ENCODE measurements around the gene A2M. TPM values are rescaled to one million over a fixed set of nuclear protein-coding genes. Genes with fewer than 3 reads are reported as not detected.

The A2M gene
- total RNA-seq, 1 donor from 2014 or later = 942 TPM

DNA sequence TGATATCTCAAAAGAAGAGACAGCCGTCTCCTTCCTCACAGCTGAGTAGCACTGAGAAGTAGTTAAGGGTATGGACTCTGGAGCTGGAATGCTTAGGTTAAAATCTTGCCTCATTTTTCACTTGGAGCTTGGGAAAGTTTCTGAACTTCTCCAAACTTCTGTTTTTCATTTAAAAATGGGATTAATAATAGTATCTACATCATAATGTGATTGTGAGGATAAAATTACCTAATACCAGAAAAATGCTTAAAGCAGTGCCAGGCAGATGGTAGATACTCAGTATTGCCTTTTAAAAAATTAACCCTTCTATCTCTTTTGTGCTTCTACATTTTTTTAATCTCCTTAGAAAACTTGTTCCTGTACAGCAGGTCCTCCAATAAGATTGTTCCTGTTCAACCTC, 63.1 kb downstream of the A2M start:
- DNase-seq (ENCODE audit: low spot score) = no peak
- intact Hi-C loops (cut with DNase I) = no loop called here
- no peak for ATAC-seq

DNA sequence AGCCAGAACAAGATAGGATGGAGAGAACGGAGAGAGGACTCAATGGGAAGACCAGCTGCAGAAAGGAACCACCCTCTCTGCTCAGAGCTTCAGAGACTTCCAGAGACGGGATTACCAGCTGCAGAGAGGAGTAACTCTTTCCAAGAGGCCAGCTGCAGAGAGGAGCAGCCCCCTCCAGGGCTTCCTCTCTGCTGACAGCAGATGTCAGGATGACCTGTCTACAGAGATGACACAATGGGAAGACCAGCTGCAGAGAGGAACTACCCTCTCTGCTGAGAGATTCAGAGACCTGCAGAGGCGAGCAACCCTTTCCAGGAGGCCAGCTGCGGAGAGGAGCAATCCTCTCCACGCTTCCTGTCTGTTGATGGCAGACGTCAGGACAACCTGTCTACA, 64.6 kb downstream of the A2M start:
- intact Hi-C loops (cut with DNase I) = no loop called here
- DNase-seq (ENCODE audit: low spot score) (no peak), ATAC-seq (no peak)

DNA sequence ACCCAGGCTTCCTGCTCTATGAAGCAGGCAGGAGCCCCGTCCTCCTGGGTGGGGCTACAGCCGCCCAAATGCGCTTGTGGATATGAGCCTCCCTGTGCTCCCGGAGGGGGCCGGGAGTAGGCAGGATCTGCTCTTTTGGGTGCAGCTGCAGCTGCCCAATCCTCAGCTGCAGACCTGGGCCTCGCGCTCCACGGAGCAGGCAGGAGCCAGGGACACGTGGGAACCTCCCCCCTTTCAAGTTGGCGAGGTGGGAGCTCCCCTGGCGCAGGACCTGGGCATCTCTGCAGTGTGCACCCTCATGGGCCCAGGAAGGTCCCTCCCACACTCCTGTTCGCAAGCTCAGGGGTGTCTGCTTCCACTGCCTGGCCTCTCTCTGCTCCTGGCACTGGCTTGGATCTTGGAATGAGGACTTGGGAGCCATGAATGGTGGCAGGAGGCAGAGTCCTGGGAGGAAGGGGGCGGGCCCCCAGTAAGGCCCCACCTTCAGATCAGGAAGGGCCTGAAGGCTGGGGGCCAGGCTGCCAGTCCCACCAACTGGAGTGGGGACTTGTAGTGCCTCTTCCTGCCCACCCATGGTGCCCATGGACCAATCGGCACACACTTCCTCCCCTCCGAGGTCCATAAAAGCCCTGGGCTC, 65.1 kb downstream of the A2M start:
- ATAC-seq (peak; percentile 10), DNase-seq (ENCODE audit: low spot score) (no peak)
- intact Hi-C loops (cut with DNase I) = no loop called here

DNA sequence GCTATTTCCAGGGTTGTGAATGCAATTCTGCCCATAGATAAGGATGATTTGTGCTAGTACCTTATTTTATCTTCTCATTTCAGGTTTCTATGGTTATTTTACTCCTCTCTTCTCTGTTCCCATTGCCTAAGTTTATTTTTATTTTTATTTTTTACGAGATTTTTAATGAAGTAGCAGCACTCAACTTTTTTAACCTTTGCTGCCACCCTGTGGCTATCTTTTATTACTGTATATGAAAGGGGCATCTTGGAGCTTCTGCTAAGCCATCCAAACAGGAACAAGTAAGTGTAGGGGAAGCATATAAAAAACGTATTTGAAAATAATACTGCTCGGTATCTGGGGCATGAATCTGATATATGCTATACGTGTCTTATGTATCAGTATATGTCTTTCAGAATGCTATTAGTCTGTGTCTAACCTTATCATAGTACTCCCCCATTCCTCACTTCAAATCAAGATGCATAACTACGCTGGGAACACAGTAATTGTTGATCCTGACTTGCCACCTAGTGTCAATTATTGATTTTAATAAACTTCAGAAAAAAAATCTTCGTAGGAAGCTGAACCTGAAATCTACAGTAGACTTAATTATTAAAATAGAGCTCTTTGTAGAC, 66.1 kb downstream of the A2M start:
- peak; percentile 57 for ATAC-seq
- intact Hi-C loops (cut with DNase I) = loop anchor here (10.0 kb wide), 1 partner anchor 395 kb away; no protein-coding TSS in a partner anchor
- no peak for DNase-seq (ENCODE audit: low spot score)

DNA sequence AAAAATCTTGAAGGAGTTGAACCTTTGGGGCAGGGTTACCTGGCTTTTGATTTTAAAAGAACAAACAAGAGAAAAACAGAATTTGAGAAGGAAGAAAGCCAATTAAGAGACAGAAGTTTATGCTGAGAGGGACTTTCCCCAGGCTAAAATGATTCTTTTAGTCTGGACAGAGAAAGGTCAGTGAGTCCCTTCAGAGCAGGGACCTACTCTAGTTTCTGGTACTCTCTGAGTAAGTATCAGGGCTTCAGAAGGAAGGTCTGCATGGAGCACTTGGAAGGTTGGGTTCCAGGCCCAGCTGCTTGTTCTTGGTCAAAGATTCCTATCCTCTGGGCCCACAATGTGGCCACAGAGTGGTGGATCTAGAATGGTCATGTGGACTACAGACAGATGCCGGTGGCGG, 66.8 kb downstream of the A2M start:
- ATAC-seq = no peak
- no peak for DNase-seq (ENCODE audit: low spot score)
- intact Hi-C loops (cut with DNase I) = loop anchor here (10.0 kb wide), 1 partner anchor 394 kb away; no protein-coding TSS in a partner anchor

DNA sequence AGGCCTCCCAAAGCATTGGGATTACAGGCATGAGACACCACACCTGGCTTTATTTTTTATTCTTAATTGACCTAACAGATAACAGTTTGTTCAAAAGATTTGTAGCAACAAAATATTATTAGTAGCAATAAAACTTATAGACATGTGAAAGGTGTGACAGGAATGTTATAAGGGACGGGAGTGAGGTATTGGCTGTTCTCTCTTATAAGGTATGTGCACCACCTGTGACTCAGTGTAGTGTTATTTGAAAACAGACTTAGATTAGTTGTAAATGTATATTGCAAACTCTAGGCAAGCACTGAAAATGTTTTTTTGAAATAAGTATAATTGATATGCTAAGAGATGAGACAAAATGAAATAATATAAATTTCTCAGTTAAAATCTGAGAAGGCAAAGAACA, 68.6 kb downstream of the A2M start:
- ATAC-seq (no peak), DNase-seq (ENCODE audit: low spot score) (no peak)
- intact Hi-C loops (cut with DNase I) = loop anchor here (10.0 kb wide), 1 partner anchor 392 kb away; no protein-coding TSS in a partner anchor

DNA sequence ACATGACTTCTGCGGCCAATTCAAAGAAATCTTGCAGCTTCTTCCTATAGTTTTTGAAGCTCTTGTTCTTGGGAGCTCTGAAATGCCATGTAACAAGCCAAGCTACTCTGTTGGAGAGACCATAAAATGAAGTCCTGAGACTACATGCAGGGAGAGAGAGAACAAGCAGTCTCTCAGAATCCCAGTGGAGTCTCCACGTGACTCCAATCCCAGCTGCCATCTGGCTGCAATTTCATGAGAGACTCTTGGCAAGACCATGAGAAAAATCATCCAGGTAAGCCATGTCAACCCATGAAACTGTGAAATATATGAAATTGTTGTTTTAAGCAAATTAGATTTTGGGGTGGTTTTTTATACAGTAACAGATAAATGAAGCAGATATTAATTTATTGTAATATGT, 72.0 kb downstream of the A2M start:
- intact Hi-C loops (cut with DNase I) = loop anchor here (10.0 kb wide), 1 partner anchor 389 kb away; no protein-coding TSS in a partner anchor
- ATAC-seq (no peak), DNase-seq (ENCODE audit: low spot score) (no peak)

DNA sequence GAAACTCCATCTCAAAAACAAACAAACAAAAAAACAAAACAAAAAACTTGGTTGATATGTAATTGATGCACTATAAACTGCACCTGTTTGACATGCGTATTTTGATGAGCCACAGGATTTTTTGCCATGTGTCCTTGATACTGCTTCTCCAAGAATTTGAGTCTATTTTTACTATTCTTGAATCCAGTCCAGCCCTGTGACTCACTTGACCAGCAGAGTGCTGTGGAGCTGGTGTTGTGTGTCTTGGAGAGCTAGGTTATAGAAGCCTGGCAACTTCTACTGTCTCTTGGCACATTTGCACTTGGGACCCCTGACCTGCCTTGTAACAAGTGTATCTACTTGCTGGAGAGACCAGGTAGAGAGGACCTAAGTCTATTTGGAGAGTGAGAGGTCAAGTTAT, 74.4 kb downstream of the A2M start:
- ATAC-seq = no peak
- DNase-seq (ENCODE audit: low spot score) = no peak
- intact Hi-C loops (cut with DNase I) = loop anchor here (10.0 kb wide), 1 partner anchor 387 kb away; no protein-coding TSS in a partner anchor

DNA sequence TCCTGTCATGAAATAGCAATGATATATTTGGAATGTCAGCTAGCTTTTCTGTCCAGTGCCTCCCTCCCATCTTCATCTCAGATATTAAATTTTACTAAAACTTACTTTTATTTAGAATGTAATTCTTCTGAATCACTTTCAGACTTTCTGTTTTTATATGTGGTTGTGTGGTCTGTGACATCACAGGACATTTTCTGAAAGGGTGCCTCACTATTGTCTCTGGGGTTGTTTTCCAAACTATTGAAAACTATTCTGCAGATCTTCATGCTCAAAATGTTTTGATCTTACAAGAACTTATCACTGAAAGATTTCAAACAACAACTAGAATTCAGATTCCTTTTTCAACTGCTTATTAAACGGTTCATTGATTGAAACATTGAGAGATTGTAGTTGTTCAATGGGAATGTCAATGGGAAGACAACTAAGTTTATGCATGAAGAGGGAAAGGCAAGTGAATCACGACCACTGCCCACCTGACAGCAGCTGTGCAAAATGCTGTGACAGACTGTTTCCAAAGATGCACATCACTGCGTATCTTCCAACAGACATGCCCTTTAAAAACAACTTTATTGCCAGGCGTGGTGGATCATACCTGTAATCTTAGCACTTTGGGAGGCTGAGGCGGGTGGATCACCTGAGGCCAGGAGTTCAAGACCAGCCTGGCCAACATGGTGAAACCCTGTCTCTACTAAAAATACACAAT, 75.1 kb downstream of the A2M start:
- intact Hi-C loops (cut with DNase I) = loop anchor here (10.0 kb wide), 1 partner anchor 386 kb away; no protein-coding TSS in a partner anchor
- DNase-seq (ENCODE audit: low spot score) = no peak
- ATAC-seq = no peak

DNA sequence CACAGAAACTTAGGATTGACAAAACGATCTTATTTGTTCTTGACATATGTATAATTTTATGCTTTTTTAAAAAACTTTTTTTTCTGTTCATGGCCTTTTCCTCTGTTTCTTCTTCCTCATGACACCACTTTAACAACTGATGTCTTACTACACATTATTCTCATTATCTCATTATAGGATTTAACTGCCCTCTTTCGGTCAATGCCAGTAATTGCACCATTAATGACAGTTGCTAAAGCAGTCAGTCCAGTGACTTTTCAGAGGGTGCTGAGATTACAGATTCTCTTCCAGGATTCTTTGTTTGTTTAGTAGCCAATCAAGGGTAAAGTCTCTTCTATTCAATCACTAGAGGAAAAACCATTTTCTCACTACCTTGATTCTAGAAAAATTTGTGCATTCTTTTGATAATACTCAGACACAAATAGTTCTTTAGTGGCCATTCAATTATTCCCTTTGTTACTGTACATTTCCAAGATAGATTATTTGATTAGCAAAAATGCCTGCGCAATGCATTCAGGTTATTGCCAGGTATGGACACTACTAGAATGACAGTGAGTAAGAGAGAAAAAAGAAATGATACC, 76.2 kb downstream of the A2M start:
- intact Hi-C loops (cut with DNase I) = no loop called here
- DNase-seq (ENCODE audit: low spot score) (no peak), ATAC-seq (peak; percentile 79)

DNA sequence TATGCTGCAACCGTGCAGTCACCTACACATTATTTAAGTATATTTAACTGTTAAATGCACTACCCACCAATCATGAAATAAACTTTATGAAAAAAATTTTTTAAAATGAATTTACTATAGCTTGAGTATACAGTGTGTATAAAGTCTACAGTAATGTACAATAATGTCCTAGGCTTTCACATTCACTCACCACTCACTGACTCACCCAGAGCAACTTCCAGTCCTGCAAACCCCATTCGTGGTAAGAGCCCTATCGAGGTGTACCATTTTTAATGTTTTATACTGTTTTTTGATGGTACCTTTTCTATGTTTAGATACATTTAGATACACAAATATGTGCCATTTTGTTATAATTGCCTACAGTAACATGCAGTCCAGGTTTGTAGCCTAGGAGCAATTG, 78.3 kb downstream of the A2M start:
- intact Hi-C loops (cut with DNase I) = no loop called here
- DNase-seq (ENCODE audit: low spot score) (no peak), ATAC-seq (no peak)

DNA sequence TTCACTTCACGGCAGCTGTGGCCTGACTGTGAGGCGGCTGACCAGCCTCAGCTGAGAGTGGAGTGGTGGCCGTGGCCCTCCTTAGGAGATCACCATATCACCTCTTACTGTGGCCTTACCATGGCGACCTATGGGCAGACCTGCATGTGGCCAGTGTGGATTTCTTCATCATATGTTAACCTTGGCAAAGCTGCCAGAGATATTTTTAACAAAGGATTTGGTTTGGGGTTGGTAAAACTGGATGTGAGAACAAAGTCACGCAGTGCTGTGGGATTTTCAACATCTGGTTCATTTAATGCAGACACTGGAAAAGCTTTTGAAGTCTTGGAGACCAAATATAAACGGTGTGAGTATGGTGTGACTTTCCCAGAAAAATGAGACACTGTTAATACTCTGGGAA, 79.5 kb downstream of the A2M start:
- intact Hi-C loops (cut with DNase I) = no loop called here
- no peak for DNase-seq (ENCODE audit: low spot score)
- ATAC-seq = no peak

DNA sequence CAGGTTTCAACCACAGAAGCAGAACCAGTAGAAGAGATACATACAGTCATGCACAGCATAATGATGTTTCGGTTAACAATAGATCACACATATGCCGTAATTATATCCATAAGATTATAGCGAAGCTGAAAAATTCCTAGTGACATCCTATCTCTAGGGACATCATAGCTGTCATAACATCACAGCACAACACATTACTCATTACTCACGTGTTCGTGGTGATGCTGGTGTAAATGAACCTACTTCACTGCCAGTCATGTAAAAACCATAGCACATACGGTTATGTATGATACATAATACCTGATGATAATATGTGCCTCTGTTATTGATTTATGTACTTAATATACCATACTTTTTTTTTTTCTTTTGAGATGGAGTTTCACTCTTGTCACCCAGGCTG, 81.6 kb downstream of the A2M start:
- DNase-seq (ENCODE audit: low spot score) (no peak), ATAC-seq (no peak)
- intact Hi-C loops (cut with DNase I) = no loop called here

DNA sequence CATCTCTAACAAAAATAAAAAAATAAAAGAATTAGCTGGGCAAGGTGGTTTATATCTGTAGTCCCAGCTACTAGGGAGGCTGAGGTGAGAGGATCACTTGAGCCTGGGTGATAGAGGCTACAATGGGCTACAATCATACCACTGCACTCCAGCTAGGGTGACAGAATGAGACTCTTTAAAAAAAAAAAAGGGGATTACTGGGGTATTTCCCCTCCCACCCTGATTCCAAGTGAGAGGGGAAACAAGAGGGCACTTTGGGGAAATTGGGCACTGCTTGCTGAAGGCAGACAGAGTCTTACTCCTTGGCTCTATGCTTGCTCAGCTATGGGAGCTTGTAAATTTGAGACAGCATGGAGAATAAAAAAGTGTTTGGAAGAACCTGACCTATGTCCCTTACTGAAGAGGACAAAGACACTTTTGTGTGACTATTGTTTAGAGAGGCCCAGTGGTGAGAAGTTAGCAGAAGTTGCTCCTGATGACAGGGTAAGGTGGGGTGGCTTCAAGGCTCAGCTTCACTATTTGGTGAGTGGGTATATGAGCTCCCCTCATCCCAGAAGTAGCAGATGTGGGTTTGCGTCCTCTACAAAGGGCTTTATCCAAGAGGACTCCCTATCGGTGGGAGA, 82.3 kb downstream of the A2M start:
- intact Hi-C loops (cut with DNase I) = no loop called here
- no peak for ATAC-seq
- DNase-seq (ENCODE audit: low spot score) = no peak

DNA sequence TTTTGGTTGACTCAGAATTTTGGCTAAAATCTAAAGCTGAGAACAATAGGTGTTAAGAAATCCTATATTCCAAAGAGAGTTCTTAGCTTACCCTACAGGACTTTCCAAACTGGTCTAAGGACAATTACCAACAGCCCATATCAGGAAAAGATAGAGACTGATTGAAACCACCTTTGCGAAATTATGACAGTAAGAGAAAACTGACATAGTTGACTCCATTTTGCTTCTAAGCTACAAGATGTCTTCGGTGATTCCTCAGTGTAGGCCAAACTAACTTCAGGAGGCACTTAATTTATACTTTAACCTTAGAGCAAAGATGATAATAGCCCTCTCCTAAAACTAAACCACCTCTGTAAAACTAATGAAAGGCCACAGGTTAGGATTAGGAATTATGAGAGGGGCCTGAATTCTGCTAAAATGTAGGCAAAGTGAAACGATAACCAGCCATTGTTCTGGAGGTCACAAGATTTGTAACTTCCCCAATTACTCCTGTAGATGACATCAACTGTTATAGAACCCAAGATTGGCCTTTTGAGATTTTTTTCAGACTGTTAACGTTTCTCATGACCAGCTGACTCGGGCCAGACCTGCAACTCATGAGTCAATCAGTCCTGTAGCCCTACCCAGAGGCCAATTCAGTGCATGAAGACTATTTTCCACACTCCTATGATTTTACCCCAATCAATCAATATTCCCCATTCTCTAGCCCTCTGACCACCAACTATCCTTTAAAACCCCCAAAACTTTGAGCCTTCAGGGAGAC, 83.3 kb downstream of the A2M start:
- DNase-seq (ENCODE audit: low spot score) (no peak), ATAC-seq (no peak)
- intact Hi-C loops (cut with DNase I) = no loop called here

DNA sequence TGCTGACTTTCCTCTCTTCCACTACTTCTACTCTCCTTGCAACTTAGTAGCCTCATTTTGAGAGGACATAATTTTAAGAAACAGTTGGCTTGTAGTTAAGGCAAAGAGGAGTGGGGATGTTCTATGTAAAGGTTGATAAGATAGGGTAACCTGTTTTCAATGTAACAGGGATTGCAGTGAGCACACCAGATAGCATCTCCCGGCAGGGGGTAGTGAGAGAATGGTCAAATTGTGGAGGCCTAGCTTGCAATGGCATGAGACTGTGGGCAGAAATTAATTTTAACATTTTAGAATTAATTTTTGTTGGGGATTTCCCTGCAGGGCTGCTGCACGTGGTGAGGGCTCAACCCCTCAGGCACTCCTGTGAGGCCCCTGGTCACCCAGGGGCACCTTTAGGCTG, 84.9 kb downstream of the A2M start:
- ATAC-seq (no peak), DNase-seq (ENCODE audit: low spot score) (no peak)
- intact Hi-C loops (cut with DNase I) = no loop called here

DNA sequence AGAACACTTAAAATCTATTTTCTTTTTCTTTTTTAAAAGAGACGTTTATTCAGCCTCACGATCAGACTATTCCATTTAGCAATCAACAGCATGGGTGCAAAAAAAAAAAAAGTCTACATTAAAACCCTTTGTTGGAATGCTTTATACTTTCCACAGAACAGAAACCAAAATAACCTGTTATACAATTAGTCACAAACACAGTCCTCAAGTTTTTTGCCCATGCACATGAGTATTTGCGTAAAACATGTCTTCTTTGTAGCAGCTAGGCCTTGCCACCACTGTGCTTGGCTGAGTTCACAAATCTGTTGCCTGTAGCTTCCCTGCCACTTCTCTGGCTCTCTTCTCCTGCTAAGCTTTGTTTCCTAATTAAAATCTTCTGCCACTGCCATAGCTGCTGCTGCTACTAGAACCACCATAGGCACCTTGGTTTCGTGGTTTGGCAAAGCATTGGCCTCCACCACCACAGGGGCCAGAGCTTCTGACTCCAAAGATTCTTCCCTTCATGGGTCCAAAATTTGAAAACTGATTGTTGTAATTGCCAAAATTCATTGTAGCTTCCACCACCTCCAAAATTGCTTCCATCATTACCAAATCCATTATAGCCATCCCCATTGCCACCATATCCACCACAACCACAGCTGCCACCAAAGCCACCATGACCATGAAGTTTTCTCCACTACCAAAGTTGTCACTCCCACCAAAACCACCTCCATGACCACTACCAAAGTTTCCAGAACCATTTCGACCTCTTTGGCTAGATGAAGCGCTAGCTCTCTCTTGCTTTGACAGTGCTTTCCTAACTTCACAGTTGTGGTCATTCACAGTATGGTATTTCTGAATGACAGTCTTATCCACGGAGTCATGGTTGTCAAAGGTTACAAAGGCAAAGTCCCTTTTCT, 88.3 kb downstream of the A2M start:
- intact Hi-C loops (cut with DNase I) = loop anchor here (10.0 kb wide), 1 partner anchor 73 kb away; no protein-coding TSS in a partner anchor
- DNase-seq (ENCODE audit: low spot score) (no peak), ATAC-seq (no peak)

DNA sequence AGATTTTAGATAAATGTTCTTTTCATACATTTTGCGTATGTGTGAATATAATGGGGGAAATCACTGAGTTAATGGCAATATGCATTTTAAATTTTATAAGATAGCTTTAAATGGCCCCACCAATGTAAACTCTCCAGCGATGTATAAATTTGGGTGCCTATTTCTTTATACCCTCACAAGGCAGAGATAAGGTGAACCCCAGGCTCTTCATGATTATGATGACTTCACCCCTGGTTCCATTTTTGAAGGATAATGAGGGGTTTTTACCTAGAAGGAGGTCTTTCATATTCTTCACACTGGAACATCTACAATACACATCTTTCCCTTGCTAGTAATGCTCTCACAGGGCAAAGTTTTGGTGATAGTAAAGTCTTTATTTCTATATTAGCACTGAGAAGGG, 91.2 kb downstream of the A2M start:
- intact Hi-C loops (cut with DNase I) = loop anchor here (10.0 kb wide), 1 partner anchor 70 kb away; no protein-coding TSS in a partner anchor
- ATAC-seq (no peak), DNase-seq (ENCODE audit: low spot score) (no peak)

Measured in sciatic nerve (tissue), 2 donors.